Measurements from ENCODE around the gene USP49. TPM values are rescaled to one million over a fixed set of nuclear protein-coding genes. Genes with fewer than 3 reads are reported as not detected.

Gene USP49
- total RNA-seq, 4 donors from 2014 or later = 2.1 to 8.6 (median 4.7) TPM

- Histone ChIP-seq H3K9me3 (no peaks in the 10 kb centered on the region), H3K27ac (peak within 1 kb of the TSS; percentile 63 to 77 (median 72)), H3K27me3 (no peaks in the 10 kb centered on the region), H3K4me1 (peaks cover 0 to 21% (median 3%) of the 10 kb centered on the region in 4 donors), H3K36me3 (peaks cover 0 to 6% (median 0%) of the 10 kb centered on the region in 3 donors), H3K4me3 (peak within 1 kb of the TSS; percentile 58 to 86 (median 67))
- TF ChIP-seq CTCF (IDR thresholded peaks at IDR 0.05) (no peak), POLR2A (IDR thresholded peaks at IDR 0.05) (no peak)
- peak in 2 of 3 donors; percentile 55 to 69 for DNase-seq
Observed at GRCh38 chr6:41780551-41781365, 114.4 kb downstream of the USP49 start, which contains the start of gene PRICKLE4. TSS of gene PRICKLE4 (plus strand) at chr6:41780782. CDS start at chr6:41783474, 2,692 bp downstream.

GRCh38 chr6:41779788-41780550, 115.2 kb downstream of the USP49 start, which contains the start of gene FRS3:
TSS of gene FRS3 (minus strand) at chr6:41779900. CDS start at chr6:41776987, 2,913 bp downstream.
- TF ChIP-seq POLR2A (IDR thresholded peaks at IDR 0.05) = peak in 1 of 2 donors; percentile 33
- TF ChIP-seq CTCF (IDR thresholded peaks at IDR 0.05) = peak; percentile 94 to 99 (median 97)
- Histone ChIP-seq H3K9me3 (no peaks in the 10 kb centered on the region), H3K4me1 (peaks cover 0 to 19% (median 3%) of the 10 kb centered on the region in 4 donors), H3K4me3 (peak within 1 kb of the TSS; percentile 58 to 86 (median 67)), H3K36me3 (peaks cover 0 to 14% (median 0%) of the 10 kb centered on the region in 3 donors), H3K27me3 (no peaks in the 10 kb centered on the region), H3K27ac (peak within 1 kb of the TSS; percentile 63 to 77 (median 72))
- DNase-seq = peak; percentile 97 to 99 (median 99)

GRCh38 chr6:41779336-41779735, 115.8 kb downstream of the USP49 start:
- H3K4me1 ChIP-seq = peaks cover 0 to 19% (median 3%) of the 10 kb centered on the region in 4 donors
- peak overlapping the region; percentile 29 to 76 (median 67) for H3K27ac ChIP-seq
- H3K4me3 ChIP-seq = peak overlapping the region; percentile 58 to 86 (median 67)
- H3K27me3 ChIP-seq = no peaks in the 10 kb centered on the region
- H3K36me3 ChIP-seq = peaks cover 0 to 20% (median 0%) of the 10 kb centered on the region in 3 donors
- no peaks in the 10 kb centered on the region for H3K9me3 ChIP-seq
- no peak for DNase-seq
- TF ChIP-seq CTCF (IDR thresholded peaks at IDR 0.05) (no peak), POLR2A (IDR thresholded peaks at IDR 0.05) (no peak)

- Histone ChIP-seq H3K36me3 (peaks cover 0 to 25% (median 0%) of the 10 kb centered on the region in 3 donors), H3K4me3 (peak overlapping the region in 3 of 4 donors; percentile 63 to 86 (median 71)), H3K27me3 (no peaks in the 10 kb centered on the region), H3K27ac (peak overlapping the region in 1 of 4 donors; percentile 65), H3K9me3 (no peaks in the 10 kb centered on the region), H3K4me1 (peaks cover 0 to 19% (median 3%) of the 10 kb centered on the region in 4 donors)
- TF ChIP-seq CTCF (IDR thresholded peaks at IDR 0.05) (no peak), POLR2A (IDR thresholded peaks at IDR 0.05) (no peak)
- no peak for DNase-seq
Observed at GRCh38 chr6:41778895-41779294, 116.3 kb downstream of the USP49 start.

- TF ChIP-seq CTCF (IDR thresholded peaks at IDR 0.05) (no peak), POLR2A (IDR thresholded peaks at IDR 0.05) (no peak)
- Histone ChIP-seq H3K36me3 (peaks cover 0 to 36% (median 0%) of the 10 kb centered on the region in 3 donors), H3K27me3 (no peaks in the 10 kb centered on the region), H3K9me3 (no peaks in the 10 kb centered on the region), H3K4me1 (peaks cover 0 to 19% (median 3%) of the 10 kb centered on the region in 4 donors), H3K4me3 (no peak overlapping the region), H3K27ac (no peak overlapping the region)
- DNase-seq = no peak
Observed at GRCh38 chr6:41777551-41778285, 117.5 kb downstream of the USP49 start.
